Gastrocnemius medialis (tissue), 4 donors: Measurements from ENCODE around the gene EDNRA. TPM values are rescaled to one million over a fixed set of nuclear protein-coding genes. Genes with fewer than 3 reads are reported as not detected.

Source experiments
- ATAC-seq, 2 donors: fragments of 150-250 bp; one replicate each; pipeline ENCODE4 v1.9.1; 2016
- DNase-seq, 2 donors: peaks; one replicate each; pipeline ENCODE4 v3.0.0-alpha.2; 2019
- H3K27ac ChIP-seq, 4 donors: fragments of 200-600 bp; sonication (generic); 1 replicate in 1 of 4; 2 replicates in 3 of 4; pipeline ENCODE4 v1.5.1; 2016 to 2018; ENCODE audit warnings: mild to moderate bottlenecking in 2 of 4, moderate library complexity in 1 of 4
- H3K27me3 ChIP-seq, 3 donors: fragments of 200-600 bp; sonication (generic) in 2 of 3; 1 replicate in 1 of 3; 2 replicates in 2 of 3; pipeline versions ENCODE4 v1.5.1 to v1.6.0; 2016 to 2019; ENCODE audit warnings: mild to moderate bottlenecking in 1 of 3, moderate library complexity in 1 of 3
- H3K36me3 ChIP-seq, 2 donors: fragments of 200-600 bp; sonication (generic) in 1 of 2; one replicate each; pipeline ENCODE4 v1.5.1; 2017 to 2018
- H3K4me1 ChIP-seq, 2 donors: fragments of 200-600 bp; sonication (generic) in 1 of 2; one replicate each; pipeline ENCODE4 v1.5.1; 2016 to 2017; ENCODE audit warnings: mild to moderate bottlenecking in 2 of 2
- H3K4me3 ChIP-seq, 4 donors: fragments of 200-600 bp; sonication (generic) in 3 of 4; 1 replicate in 1 of 4; 2 replicates in 3 of 4; pipeline ENCODE4 v1.5.1; 2016 to 2019; ENCODE audit warnings: mild to moderate bottlenecking in 2 of 4
- H3K9me3 ChIP-seq, 3 donors: fragments of 200-600 bp; sonication (generic) in 2 of 3; 1 replicate in 1 of 3; 2 replicates in 2 of 3; pipeline ENCODE4 v1.5.1; 2016 to 2019
- CTCF ChIP-seq, 5 experiments: fragments of 450-650 bp in 3 of 5; fragments of 200-600 bp in 2 of 5; sonication (generic) in 2 of 5; IDR thresholded peaks in 4 of 5; conservative IDR thresholded peaks in 1 of 5; 1 replicate in 4 of 5; 2 replicates in 1 of 5; pipeline ENCODE4 v1.5.1; 2016 to 2019; ENCODE audit warnings: antibody characterized with exemption in 5 of 5, mild to moderate bottlenecking in 3 of 5, moderate library complexity in 3 of 5
- POLR2A ChIP-seq, 2 donors: fragments of 450-650 bp; IDR thresholded peaks; one replicate each; pipeline ENCODE4 v1.6.1; 2017; ENCODE audit warnings: antibody characterized with exemption in 2 of 2, mild to moderate bottlenecking in 2 of 2, moderate library complexity in 2 of 2
- in situ Hi-C, 4 donors: fragments of 200-750 bp; cut with MboI; loops; one replicate each; pipeline versions ENCODE4 v1.15.0 to v1.8.0; 2017; ENCODE audit warnings: low sequenced_read_pairs in 4 of 4
- intact Hi-C: fragments of 100-400 bp; cut with DNase I; formaldehyde crosslinking; loops from one replicate; pipeline ENCODE4 v1.15.1; 2023; ENCODE audit warnings: low total_unique reads
- total RNA-seq, 4 donors: library from RNA; depleted of rRNA; stranded (reverse); fragments of >200 nt; gene quantifications; one replicate each; pipeline versions ENCODE4 v1.1.0 to v1.2.3, GENCODE V29; 2016

The EDNRA gene
- total RNA-seq, 4 donors from 2014 or later = 1.4 to 8.4 (median 2.6) TPM

GRCh38 chr4:147508346-147508745, 27.4 kb downstream of the EDNRA start:
- in situ Hi-C loops = no loop called here

GRCh38 chr4:147509386-147509785, 28.5 kb downstream of the EDNRA start:
- H3K27me3 ChIP-seq = no peaks in the 10 kb centered on the region
- H3K4me1 ChIP-seq = no peaks in the 10 kb centered on the region
- no peaks in the 10 kb centered on the region for H3K9me3 ChIP-seq
- no peak for DNase-seq
- no peak overlapping the region for H3K4me3 ChIP-seq
- H3K36me3 ChIP-seq = no peaks in the 10 kb centered on the region
- TF ChIP-seq POLR2A (IDR thresholded peaks at IDR 0.05) = no peak
- TF ChIP-seq CTCF (IDR thresholded peaks at IDR 0.05 in 4 of 5, conservative IDR thresholded peaks at IDR 0.05 in 1 of 5) = no peak
- in situ Hi-C loops (no loop called here), intact Hi-C loops (no loop called here)
- H3K27ac ChIP-seq = no peak overlapping the region
- ATAC-seq = no peak

More at GRCh38 chr4:147508346-147508745, 27.4 kb downstream of the EDNRA start:
- H3K9me3 ChIP-seq = no peaks in the 10 kb centered on the region
- H3K4me3 ChIP-seq = no peak overlapping the region
- DNase-seq (no peak), ATAC-seq (no peak)
- no peak overlapping the region for H3K27ac ChIP-seq
- intact Hi-C loops = no loop called here
- H3K27me3 ChIP-seq = no peaks in the 10 kb centered on the region
- H3K36me3 ChIP-seq = no peaks in the 10 kb centered on the region
- no peaks in the 10 kb centered on the region for H3K4me1 ChIP-seq
- TF ChIP-seq CTCF (IDR thresholded peaks at IDR 0.05 in 4 of 5, conservative IDR thresholded peaks at IDR 0.05 in 1 of 5) (no peak), POLR2A (IDR thresholded peaks at IDR 0.05) (no peak)

- DNase-seq (no peak), ATAC-seq (no peak)
- in situ Hi-C loops (no loop called here), intact Hi-C loops (loop anchor here (10.0 kb wide), 1 partner anchor 354 kb away; no protein-coding TSS in a partner anchor)
- Histone ChIP-seq H3K9me3 (no peaks in the 10 kb centered on the region), H3K36me3 (no peaks in the 10 kb centered on the region), H3K4me1 (no peaks in the 10 kb centered on the region), H3K4me3 (no peak overlapping the region), H3K27me3 (no peaks in the 10 kb centered on the region), H3K27ac (no peak overlapping the region)
- TF ChIP-seq CTCF (IDR thresholded peaks at IDR 0.05 in 4 of 5, conservative IDR thresholded peaks at IDR 0.05 in 1 of 5) = no peak
- TF ChIP-seq POLR2A (IDR thresholded peaks at IDR 0.05) = no peak
Measured at GRCh38 chr4:147510962-147511668, 30.2 kb downstream of the EDNRA start.

- TF ChIP-seq CTCF (IDR thresholded peaks at IDR 0.05 in 4 of 5, conservative IDR thresholded peaks at IDR 0.05 in 1 of 5) = no peak
- TF ChIP-seq POLR2A (IDR thresholded peaks at IDR 0.05) = no peak
- no peaks in the 10 kb centered on the region for H3K27me3 ChIP-seq
- H3K4me1 ChIP-seq = no peaks in the 10 kb centered on the region
- in situ Hi-C loops (no loop called here), intact Hi-C loops (loop anchor here (10.0 kb wide), 1 partner anchor 352 kb away; no protein-coding TSS in a partner anchor)
- DNase-seq = no peak
- no peak for ATAC-seq
- no peak overlapping the region for H3K4me3 ChIP-seq
- H3K9me3 ChIP-seq = no peaks in the 10 kb centered on the region
- H3K27ac ChIP-seq = no peak overlapping the region
- no peaks in the 10 kb centered on the region for H3K36me3 ChIP-seq
Measured at GRCh38 chr4:147513091-147513490, 32.2 kb downstream of the EDNRA start.
